Hypothalamus (tissue), 51 donors: ENCODE data around the gene SCN8A.
A peak's percentile ranks its signal among the peaks of the same experiment; 100 is the strongest.

ENCODE experiments used
- DNase-seq, 51 donors: peaks; one replicate each; lab custom pipeline; 2025; lab: John Stamatoyannopoulos, UW

Gene SCN8A

DNA sequence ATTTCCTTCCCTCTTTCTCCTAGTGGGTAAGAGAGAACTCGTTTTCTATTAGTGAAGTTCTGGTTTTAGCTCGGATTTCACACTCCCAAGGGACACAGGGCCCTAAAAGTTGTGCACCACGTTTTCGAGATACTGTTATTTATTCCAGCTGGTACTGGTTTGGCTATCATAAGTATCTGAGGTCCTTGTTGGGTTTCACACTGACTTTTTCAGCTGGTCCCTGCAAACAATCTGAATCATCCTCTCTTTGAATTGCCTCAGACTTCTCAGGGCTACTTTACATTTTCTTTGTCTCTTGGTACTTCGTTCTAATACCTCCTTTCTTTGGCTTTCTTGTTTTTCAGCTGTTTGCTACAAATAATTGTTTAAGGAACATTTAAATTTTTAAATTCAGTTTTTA is 75.7 kb downstream of the SCN8A start:
- DNase-seq = no peak

GRCh38 chr12:51667269-51667668 is 76.2 kb downstream of the SCN8A start:
- DNase-seq = no peak

DNA sequence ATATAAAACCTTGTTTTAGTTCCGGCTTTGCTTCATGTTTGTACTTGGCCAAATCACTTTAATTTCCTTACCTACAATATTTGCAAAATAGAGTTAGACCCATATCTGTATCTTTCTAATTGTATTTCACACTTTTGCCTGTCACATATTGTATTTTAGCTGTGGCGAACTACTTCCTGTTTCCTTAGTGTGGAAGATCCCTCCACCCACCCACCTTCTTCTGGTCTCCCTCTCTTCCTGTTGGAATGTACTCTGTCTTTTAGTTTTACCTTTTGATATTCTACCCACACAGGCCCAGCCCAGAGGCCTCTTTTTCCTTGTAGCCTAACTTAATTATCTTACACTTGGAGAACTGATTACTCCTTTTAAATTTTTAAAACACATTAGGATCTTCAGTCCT is 78.2 kb downstream of the SCN8A start:
- DNase-seq = no peak

DNA sequence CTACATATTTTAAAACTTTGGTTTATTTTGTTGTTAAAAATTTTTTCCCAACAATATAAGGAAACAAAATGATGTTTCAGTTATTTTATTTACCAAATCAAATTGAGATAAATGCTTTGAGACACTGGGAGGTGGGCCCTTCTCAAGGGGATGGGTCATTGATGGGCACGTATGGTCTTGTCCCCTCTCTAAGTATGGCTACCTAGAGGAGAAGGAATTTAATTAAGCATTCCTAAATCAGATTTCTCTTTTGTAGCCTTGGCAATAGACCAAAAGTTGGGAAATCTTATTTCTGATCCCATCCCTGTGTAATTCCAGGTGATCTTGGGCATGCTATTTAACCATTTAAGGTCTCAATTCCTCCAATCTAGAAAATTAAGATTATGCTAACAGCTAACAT is 79.0 kb downstream of the SCN8A start:
- DNase-seq = no peak

DNA sequence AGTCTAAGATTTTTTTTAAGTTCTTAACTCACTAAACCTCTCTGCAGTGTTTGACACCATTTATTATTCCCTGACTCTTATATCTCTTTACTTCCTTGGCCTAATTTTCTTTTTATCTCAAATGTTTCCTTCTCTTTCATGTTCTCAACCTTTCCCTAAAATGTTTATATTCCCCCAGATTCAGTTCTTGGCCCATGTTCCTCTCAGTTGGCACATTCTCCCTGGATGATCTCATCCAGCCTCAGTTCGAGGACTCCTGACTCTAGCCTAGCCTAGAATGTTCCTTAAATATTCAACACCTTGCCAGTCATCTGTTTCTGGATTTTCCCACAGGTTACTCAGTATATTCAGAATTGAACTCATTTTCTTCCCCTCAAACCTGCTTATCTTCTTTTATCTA is 81.3 kb downstream of the SCN8A start:
- DNase-seq = no peak

DNA sequence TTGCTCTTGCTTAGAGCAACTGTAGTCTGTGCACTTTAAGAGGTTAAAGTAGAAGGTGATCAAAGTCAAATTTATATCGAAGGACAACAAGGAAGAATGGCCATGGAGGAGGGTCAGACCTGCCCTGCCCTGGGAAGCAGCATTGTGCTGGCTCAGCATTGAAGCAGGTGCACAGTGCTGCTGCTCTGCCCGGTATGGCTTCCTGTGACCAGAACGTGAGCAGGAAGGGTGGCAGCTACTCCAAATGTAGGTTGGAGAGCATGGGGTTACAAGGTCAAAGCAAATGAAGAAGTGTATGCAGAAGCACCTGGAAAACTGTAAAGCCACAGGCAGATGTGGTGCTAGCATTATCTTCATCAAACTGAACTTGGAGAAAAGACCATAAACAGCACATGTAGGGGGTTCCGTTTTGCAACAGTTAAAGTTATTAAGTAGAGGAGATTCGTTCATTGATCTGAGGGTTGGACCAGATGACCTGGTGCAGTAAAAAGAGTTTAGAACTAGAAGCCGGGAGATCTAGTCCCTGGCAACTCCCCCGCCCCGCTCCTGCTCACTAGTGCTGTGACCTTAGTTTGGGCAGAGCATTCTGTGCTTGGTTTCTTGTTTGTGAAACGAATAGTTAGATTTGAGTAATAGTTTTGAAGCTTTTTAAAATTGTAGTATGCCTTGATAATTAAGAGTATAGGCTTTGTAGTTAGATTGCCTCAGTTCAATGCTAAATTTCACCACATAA is 84.2 kb downstream of the SCN8A start:
- no peak for DNase-seq

- DNase-seq = no peak
Observed at GRCh38 chr12:51676875-51677274, 85.8 kb downstream of the SCN8A start.

- no peak for DNase-seq
Observed at GRCh38 chr12:51677284-51677968, 86.4 kb downstream of the SCN8A start.

DNA sequence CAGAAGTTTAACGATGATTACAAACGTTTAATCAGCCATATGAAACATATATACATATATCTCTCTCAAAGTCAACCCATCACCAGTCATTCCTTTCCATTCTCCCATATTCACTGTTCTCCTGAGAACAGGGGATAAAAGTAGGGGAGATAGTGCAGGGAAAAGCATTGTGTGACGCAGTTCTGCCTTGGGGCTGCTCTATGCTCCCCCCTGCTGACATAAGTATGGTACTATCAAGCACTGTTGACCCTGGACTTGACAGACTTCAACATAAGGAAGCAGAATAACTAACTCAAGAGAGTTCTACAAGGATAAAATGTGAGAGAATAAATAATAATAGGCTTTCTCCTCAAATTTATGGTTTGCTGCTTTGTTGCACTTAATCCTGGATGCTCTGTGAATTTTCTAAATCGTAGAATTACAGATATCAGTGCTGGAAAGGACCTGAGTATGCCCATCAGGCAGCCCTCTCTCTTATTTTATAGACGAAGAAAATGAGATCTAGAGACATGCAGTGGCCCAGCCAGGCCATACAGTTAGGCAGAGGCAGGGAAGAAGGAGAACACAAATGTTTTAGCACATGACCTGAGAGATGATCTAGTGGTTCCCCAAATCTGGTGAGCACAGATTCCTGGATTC is 87.2 kb downstream of the SCN8A start:
- peak in 11 of 51 donors; percentile 1 to 28 (median 10) for DNase-seq

DNA sequence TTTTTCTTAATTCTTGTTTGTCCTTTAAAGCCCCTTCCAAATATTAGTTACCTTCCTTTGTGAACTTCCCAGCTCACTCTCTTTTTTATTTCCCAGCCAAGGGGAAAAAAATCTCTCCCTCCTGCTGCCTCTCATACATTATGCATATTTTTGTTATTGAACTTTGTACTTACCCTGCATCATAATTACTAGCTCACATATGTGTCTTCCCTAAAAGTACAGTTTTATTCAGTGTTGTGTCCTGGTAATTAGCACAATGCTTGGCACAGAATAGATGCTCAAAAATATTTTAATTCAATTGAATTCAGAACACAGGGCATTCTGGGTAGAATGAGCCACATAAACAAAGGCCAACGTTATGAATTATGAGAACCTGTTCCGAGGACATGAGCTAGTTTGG is 91.9 kb downstream of the SCN8A start:
- DNase-seq = no peak

DNA sequence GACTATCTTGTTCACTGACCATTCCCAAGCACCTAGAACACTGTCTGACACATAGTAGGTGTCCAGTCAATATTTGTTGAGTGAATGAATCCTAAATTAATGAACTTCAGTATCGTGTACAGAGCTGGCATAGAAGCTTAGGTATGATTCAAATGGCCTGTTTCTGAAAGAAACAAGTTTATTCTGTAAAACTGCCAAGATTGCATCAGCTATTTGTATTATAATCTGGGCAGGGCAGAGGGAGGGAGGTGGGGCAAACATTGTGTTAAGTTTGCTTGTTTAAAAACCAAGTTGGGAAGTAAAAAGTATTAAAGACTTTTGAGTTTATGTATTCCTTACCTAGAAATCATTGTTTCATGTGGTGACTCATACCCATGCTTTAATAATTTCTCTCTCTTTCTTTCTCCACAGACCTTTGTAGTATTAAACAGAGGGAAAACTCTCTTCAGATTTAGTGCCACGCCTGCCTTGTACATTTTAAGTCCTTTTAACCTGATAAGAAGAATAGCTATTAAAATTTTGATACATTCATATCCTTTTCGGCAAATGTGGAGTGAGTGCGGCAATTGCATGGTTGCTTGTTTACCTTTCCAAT is 92.8 kb downstream of the SCN8A start:
- no peak for DNase-seq

DNA sequence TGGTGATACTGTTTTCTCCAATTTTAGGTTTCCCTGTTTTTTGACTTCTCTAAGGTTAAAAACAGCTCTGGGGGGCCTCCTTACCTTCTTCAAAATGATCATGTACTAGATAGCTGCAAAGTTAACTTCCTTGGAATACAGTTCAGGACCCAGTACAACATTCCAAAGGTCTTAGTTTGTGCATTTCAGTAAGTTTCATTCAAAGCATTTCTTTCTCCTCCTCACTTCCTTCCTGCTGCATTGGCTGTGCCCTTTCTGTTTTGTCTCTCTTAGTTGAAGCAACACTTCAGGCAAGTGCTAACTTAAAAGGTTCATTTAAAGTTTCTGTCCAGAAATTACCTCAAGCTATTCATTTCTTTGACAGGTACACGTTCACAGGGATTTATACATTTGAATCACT is 95.7 kb downstream of the SCN8A start:
- no peak for DNase-seq

- no peak for DNase-seq
Observed at GRCh38 chr12:51687177-51687576, 96.1 kb downstream of the SCN8A start.

- DNase-seq = no peak
Observed at GRCh38 chr12:51687614-51688013, 96.6 kb downstream of the SCN8A start.

- DNase-seq = no peak
Observed at GRCh38 chr12:51689983-51690382, 99.0 kb downstream of the SCN8A start.

DNA sequence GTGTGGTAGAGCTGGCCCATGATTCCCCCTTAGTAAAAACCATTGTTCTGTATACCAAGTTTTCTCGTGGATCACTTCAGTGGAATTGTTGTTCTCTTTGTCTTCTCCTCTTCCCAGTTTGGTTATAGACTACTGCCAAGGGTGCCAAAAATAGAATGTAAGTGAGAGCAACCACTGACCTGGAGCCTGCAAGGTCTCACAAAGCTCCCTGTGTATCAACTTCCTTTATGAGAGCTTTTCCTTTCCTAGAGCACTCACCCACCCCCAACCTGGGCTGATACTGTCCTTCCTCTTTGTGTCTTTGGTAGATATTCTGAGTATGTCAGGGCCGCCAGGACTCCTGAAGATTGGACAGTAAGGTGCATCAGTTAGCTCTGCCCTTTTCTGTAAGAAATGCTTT is 101.0 kb downstream of the SCN8A start:
- DNase-seq = no peak

DNA sequence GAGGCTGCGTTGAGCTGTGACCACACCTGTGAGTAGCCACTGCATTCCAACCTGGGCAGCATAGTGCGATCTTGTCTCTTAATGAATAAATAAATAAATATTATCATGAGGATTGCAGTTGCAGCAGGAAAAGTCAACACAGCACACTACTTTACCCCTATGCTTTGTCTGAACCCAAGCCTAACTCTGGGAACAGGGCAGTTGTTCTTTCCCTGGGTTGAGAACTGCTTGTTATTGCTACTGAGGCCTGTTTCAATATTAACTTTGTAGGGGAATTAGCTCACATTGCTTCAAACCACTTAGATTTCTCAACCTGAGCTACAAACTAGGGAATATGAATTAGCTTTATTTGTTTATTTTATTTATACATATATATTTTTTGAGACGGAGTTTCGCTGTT is 102.5 kb downstream of the SCN8A start:
- DNase-seq = no peak

DNA sequence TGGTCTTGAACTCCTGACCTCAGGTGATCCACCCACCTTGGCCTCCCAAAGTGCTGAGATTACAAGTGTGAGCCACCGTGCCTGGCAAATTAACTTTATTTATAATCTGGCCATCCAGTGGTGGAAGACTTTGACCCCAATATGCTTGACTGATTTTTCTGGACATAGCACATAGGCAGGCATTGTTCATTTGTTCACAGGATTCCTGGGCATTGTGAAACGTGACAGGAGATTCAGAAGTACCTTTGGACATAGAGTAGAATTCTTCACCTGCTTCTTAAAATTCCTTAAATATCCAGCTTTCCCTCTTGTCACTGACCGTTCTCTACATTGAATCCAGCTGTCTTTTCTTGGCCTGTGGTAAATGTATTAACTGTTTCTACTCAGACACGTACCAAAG is 103.1 kb downstream of the SCN8A start:
- DNase-seq = no peak

GRCh38 chr12:51695241-51696010 is 104.4 kb downstream of the SCN8A start:
- no peak for DNase-seq

DNA sequence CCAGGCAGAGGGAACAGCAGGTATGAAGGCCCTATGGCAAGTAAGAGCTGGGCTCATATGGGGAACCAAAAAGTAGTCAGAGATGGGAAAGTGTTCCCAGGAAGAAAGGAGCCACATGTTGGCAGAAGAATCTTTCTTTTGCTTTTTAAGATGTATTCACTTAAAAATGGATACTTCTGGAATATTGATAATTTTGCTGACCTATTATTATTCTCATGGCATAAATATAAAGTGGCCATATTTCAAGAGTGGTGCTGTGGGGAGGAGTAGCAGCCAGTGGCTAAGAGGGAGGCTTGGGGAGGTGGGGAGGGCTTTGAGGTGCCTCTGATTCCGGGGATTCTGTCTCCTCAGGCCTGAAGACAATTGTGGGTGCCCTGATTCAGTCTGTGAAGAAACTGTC is 108.2 kb downstream of the SCN8A start:
- DNase-seq = no peak

DNA sequence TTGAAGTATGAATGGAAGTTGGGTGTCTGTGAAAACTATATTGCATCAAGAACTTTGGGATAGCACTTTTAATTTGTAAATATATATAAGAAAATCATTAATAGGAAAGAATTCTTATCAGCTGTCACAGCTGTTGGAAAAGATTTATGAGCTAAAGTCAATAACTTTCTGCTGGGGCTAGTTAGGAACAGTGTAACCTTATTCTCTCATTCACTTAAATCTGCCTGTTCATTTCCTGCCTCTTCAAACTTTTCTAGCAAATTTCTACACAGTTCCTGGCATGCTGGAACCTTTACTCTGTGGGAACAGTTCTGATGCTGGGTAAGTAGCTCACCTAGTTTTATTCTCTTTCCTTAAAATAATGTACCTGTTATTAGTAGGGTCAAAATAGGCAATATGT is 109.9 kb downstream of the SCN8A start:
- DNase-seq = no peak
